ENCODE results near the gene AGFG2.
A peak's percentile ranks its signal among the peaks of the same experiment; 100 is the strongest.

AGFG2 gene

GRCh38 chr7:100568896-100569844 lies 30.2 kb downstream of the AGFG2 start:
- FAIRE-seq (peak; percentile 74), DNase-seq (ENCODE audit: extremely low spot score, insufficient read length, low read depth) (no peak)

GRCh38 chr7:100570954-100571828 lies 32.2 kb downstream of the AGFG2 start:
- DNase-seq (ENCODE audit: extremely low spot score, insufficient read length, low read depth): no peak

GRCh38 chr7:100571829-100572116 lies 32.8 kb downstream of the AGFG2 start:
- FAIRE-seq (no peak), DNase-seq (ENCODE audit: extremely low spot score, insufficient read length, low read depth) (no peak)

More at GRCh38 chr7:100570954-100571828, 32.2 kb downstream of the AGFG2 start:
- FAIRE-seq: no peak

- FAIRE-seq (no peak), DNase-seq (ENCODE audit: extremely low spot score, insufficient read length, low read depth) (no peak)
These were observed 33.4 kb downstream of the AGFG2 start for GRCh38 chr7:100572281-100572948.

GRCh38 chr7:100572949-100573675 lies 34.1 kb downstream of the AGFG2 start:
- FAIRE-seq (no peak), DNase-seq (ENCODE audit: extremely low spot score, insufficient read length, low read depth) (no peak)

GRCh38 chr7:100573691-100574361 lies 34.8 kb downstream of the AGFG2 start, which contains the start of gene SAP25:
Gene SAP25, minus strand, starts transcription at chr7:100573900. Its CDS starts 158 bp downstream, at chr7:100573742.
- no peak for DNase-seq (ENCODE audit: extremely low spot score, insufficient read length, low read depth)
- no peak for FAIRE-seq

GRCh38 chr7:100574362-100575205 lies 35.6 kb downstream of the AGFG2 start:
- FAIRE-seq: no peak

GRCh38 chr7:100575206-100575631 lies 36.2 kb downstream of the AGFG2 start:
- DNase-seq (ENCODE audit: extremely low spot score, insufficient read length, low read depth) (no peak), FAIRE-seq (no peak)

More at GRCh38 chr7:100574362-100575205, 35.6 kb downstream of the AGFG2 start:
- DNase-seq (ENCODE audit: extremely low spot score, insufficient read length, low read depth): no peak

GRCh38 chr7:100575746-100576383 lies 36.9 kb downstream of the AGFG2 start:
- FAIRE-seq (no peak), DNase-seq (ENCODE audit: extremely low spot score, insufficient read length, low read depth) (no peak)

- no peak for FAIRE-seq
- DNase-seq (ENCODE audit: extremely low spot score, insufficient read length, low read depth): no peak
These were observed 37.5 kb downstream of the AGFG2 start for GRCh38 chr7:100576384-100576993.

GRCh38 chr7:100577103-100577502 lies 38.1 kb downstream of the AGFG2 start:
- FAIRE-seq (no peak), DNase-seq (ENCODE audit: extremely low spot score, insufficient read length, low read depth) (no peak)

GRCh38 chr7:100577507-100577906 lies 38.5 kb downstream of the AGFG2 start:
- FAIRE-seq (no peak), DNase-seq (ENCODE audit: extremely low spot score, insufficient read length, low read depth) (no peak)

GRCh38 chr7:100578246-100579183 lies 39.5 kb downstream of the AGFG2 start:
- no peak for FAIRE-seq
- DNase-seq (ENCODE audit: extremely low spot score, insufficient read length, low read depth): no peak

- FAIRE-seq (peak; percentile 51), DNase-seq (ENCODE audit: extremely low spot score, insufficient read length, low read depth) (no peak)
These were observed 41.7 kb downstream of the AGFG2 start for GRCh38 chr7:100580466-100581283.

- no peak for FAIRE-seq
- no peak for DNase-seq (ENCODE audit: extremely low spot score, insufficient read length, low read depth)
These were observed 43.1 kb downstream of the AGFG2 start for GRCh38 chr7:100582041-100582579.

All from GM18507 (cell line).